GM19452 (cell line): ENCODE results near the gene EQTN.
A peak's percentile ranks its signal among the peaks of the same experiment; 100 is the strongest.
"Not testable (repeated sequence)": the region's sequence is repeated elsewhere in the genome, so short reads cannot be mapped to it uniquely, and the experiment has no call there.

Source experiments
- ATAC-seq: cut with Tn5 transposase; IDR thresholded peaks from one replicate; pipeline ENCODE4 v1.9.1; 2021; ENCODE audit not compliant: unreplicated experiment

Gene EQTN

GRCh38 chr9:27303219-27303618, 6.3 kb upstream of the EQTN start:
- ATAC-seq: no peak

- no peak for ATAC-seq
Measured at GRCh38 chr9:27293996-27294395, 3.0 kb downstream of the EQTN start.

- no peak for ATAC-seq
Measured at GRCh38 chr9:27292659-27293405, 4.1 kb downstream of the EQTN start.

GRCh38 chr9:27291292-27291691, 5.7 kb downstream of the EQTN start:
- no peak for ATAC-seq

- ATAC-seq: no peak
Measured at GRCh38 chr9:27282269-27282668, 14.7 kb downstream of the EQTN start.

GRCh38 chr9:27280860-27281259, 16.1 kb downstream of the EQTN start:
- ATAC-seq: no peak

GRCh38 chr9:27280249-27280648, 16.7 kb downstream of the EQTN start:
- ATAC-seq: no peak

- ATAC-seq: no peak
Measured at GRCh38 chr9:27279611-27280010, 17.3 kb downstream of the EQTN start.

GRCh38 chr9:27278374-27278773, 18.6 kb downstream of the EQTN start:
- no peak for ATAC-seq

GRCh38 chr9:27276193-27277030, 20.5 kb downstream of the EQTN start:
- peak; percentile 63 for ATAC-seq

- no peak for ATAC-seq
Measured at GRCh38 chr9:27273186-27273585, 23.8 kb downstream of the EQTN start.

GRCh38 chr9:27272103-27272502, 24.8 kb downstream of the EQTN start:
- ATAC-seq: no peak

GRCh38 chr9:27261517-27262211, 35.3 kb downstream of the EQTN start:
- no peak for ATAC-seq

- no peak for ATAC-seq
Measured at GRCh38 chr9:27260789-27261516, 36.0 kb downstream of the EQTN start.

GRCh38 chr9:27258662-27259061, 38.3 kb downstream of the EQTN start:
- no peak for ATAC-seq

- ATAC-seq: no peak
Measured at GRCh38 chr9:27248702-27249101, 48.2 kb downstream of the EQTN start.

GRCh38 chr9:27247756-27248155, 49.2 kb downstream of the EQTN start:
- ATAC-seq: peak; percentile 70

- ATAC-seq: not testable (repeated sequence)
Measured at GRCh38 chr9:27239648-27240047, 57.3 kb downstream of the EQTN start.
